Activated T-cell treated with anti-CD3 and anti-CD28 coated beads, Interleukin-2, amount 50 U/mL, for 72 hours (primary cell): Measurements from ENCODE around the gene LSG1. TPM values are rescaled to one million over a fixed set of nuclear protein-coding genes. Genes with fewer than 3 reads are reported as not detected.

Experiments
- ATAC-seq, 2 donors: fragments of 150-1000 bp; cut with Tn5 transposase; replicated peaks in 1 of 2; 2 replicates each; pipeline ENCODE4 v1.10.0; 2021; ENCODE audit warnings: moderate library complexity in 2 of 2, mild to moderate bottlenecking in 1 of 2
- DNase-seq, 2 donors: peaks; one replicate each; pipeline ENCODE4 v3.0.0; 2021 to 2022; ENCODE audit warnings: mixed read lengths in 1 of 2
- H3K27ac Mint-ChIP-seq: one replicate; pipeline ENCODE4 v1.8.0; 2022; ENCODE audit warnings: mild to moderate bottlenecking, moderate library complexity, mixed read lengths
- H3K27me3 Mint-ChIP-seq: one replicate; pipeline ENCODE4 v1.8.0; 2022; ENCODE audit warnings: low read depth, mixed read lengths
- H3K36me3 Mint-ChIP-seq, 2 donors: one replicate each; pipeline ENCODE4 v1.8.0; 2022; ENCODE audit warnings: mixed read lengths in 2 of 2, mild to moderate bottlenecking in 1 of 2; ENCODE audit not compliant: insufficient read depth in 2 of 2
- H3K4me1 Mint-ChIP-seq: one replicate; pipeline ENCODE4 v1.8.0; 2022; ENCODE audit warnings: low read depth, mixed read lengths
- H3K4me3 Mint-ChIP-seq, 2 donors: one replicate each; pipeline ENCODE4 v1.8.0; 2022; ENCODE audit warnings: mild to moderate bottlenecking in 2 of 2, mixed read lengths in 2 of 2, moderate library complexity in 2 of 2
- H3K9me3 Mint-ChIP-seq, 2 donors: one replicate each; pipeline ENCODE4 v1.8.0; 2022; ENCODE audit warnings: mixed read lengths in 2 of 2
- total RNA-seq, 2 donors: library from RNA; stranded (reverse); gene quantifications; one replicate each; pipeline ENCODE4 v1.2.3, GENCODE V29; 2022

The LSG1 gene
- total RNA-seq = 10 to 100 TPM; 38.3 to 43.4 TPM

DNA sequence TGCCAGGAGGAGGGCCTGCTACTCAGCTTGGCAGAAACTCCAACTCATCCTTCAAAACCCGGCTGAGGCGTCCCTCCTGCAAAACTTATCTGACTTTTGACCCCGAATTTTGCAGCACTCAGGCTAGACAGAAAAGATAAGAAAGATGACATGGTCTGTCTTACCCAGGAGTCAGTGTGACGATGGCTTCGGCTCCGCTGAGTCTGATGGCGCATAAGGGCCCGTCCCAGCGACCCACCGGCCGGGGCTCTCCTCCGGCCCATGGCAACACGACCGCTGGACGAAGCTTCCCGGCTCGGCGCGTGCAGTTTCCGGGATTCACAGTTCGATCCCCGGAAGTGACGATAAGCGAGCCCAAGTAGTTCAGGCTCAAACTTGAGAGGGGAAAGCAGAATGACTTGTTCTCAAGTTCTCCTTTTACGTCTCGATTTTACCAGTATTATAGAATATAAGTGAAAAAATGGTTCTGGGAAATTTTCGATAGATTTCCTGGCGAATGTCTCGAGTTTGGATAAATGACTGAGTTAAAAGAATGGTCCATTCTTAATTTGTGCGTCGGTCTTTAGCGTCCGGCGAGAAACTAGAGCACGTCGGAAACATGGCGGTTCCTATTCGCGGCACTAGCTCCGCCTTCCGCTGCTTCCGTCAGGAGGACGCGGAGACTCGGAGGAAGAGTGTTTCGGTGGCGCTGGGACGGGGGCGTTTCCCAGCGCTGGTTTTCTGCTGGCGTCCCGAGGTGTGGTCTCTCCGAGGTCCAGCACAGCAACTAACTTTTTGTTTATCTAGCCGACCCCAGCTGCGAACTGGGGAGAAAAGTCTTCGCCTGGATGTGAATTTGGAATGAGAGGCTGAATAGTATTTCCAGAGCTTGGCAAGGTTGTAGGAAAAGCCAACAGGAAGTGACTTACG, at the start of gene LSG1:
LSG1 (minus strand) TSS at position 292 of the 909 bp plus-strand sequence; CDS start at position 263, 29 bp downstream.
- peaks cover 7 to 11% of the 10 kb centered on the region in 2 donors for H3K36me3 Mint-ChIP-seq
- no peaks in the 10 kb centered on the region for H3K9me3 Mint-ChIP-seq
- peak within 1 kb of the TSS; percentile 99 for H3K27ac Mint-ChIP-seq
- peaks cover 8% of the 10 kb centered on the region for H3K27me3 Mint-ChIP-seq
- H3K4me3 Mint-ChIP-seq = peak within 1 kb of the TSS; percentile 99 to 100
- H3K4me1 Mint-ChIP-seq = peaks cover 72% of the 10 kb centered on the region
- DNase-seq (peak; percentile 91), ATAC-seq (peak; percentile 81 to 86)

DNA sequence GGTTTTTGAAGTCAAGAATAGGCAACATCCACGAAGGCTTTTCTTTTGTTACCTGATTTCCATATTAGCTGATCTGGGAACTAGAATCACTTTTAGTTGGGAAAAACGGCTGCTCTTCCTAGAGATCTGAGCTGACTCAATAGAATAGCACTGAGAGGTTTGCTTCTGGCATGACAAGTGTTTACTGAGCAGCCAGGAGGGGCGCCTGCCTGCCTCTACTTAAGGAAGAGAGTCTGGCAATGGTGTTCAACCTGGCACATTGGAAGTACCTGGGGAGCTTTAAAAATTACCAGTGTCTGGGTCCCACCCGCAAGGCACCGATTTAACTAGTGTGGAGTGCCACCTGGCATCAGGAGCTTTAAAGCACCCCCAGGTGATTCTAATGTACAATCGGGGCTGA, 48.1 kb upstream of the LSG1 start:
- Mint-ChIP-seq H3K27me3 (no peaks in the 10 kb centered on the region), H3K27ac (no peak overlapping the region), H3K4me3 (no peak overlapping the region), H3K36me3 (no peaks in the 10 kb centered on the region), H3K9me3 (no peaks in the 10 kb centered on the region), H3K4me1 (no peaks in the 10 kb centered on the region)
- DNase-seq = no peak
- no peak for ATAC-seq

DNA sequence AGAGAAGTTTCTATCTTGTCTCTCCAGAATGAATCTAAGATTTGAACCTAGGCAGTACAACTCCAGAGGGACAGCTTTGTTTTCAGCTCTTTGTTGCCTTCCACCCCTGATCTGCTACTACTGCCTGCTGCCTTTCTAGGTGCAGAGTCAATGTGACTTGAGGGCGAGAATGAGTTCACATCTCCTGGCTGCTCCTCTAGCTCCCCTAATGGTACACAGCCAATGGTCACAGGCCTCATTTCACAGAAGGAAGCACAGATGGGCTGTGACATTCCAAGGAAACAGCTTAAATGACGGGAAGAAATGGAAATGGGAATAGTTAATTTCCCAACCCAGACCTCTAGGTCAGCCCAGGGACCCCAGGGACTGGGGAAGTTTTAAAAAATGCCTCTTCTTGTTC, 46.1 kb upstream of the LSG1 start:
- ATAC-seq = no peak
- no peaks in the 10 kb centered on the region for H3K36me3 Mint-ChIP-seq

DNA sequence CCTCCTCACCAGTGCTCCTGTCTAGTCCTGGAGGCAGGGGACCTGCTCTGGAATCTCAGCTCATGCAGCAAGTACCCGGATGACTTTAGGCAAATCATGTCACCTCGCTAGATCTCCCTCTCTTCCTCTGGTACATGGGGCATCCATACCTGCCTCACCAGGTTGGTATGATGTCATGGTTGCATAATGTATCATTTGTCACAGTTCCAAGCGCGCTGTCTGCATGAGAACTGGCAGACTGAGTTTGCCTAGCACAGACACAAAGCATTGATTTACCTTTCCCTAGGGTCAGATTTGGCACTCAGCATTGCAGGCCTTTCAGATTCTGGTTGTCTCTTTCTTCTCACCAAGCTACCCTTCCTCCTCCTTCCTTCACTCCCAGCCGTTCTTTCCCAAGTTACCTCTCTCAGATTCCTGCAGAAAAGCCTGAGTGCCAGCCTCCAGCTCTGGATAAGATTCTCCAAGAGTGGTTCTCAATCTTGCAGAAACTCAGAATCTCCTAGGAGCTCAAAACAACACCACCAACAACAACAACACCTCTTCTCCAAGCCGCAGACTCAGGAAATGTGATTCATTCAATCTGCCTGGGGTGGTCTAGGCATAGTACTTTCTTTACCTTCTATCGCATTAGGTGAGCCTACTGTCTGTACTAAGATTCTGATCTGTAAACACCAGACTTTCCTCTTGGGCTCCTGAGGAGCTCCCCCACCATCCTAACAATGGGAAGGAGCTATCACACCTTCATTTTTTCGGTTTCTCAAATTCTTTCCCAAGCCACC, 43.2 kb upstream of the LSG1 start:
- H3K27ac Mint-ChIP-seq = no peak overlapping the region
- no peaks in the 10 kb centered on the region for H3K27me3 Mint-ChIP-seq
- H3K4me1 Mint-ChIP-seq = no peaks in the 10 kb centered on the region
- no peaks in the 10 kb centered on the region for H3K9me3 Mint-ChIP-seq
- no peaks in the 10 kb centered on the region for H3K36me3 Mint-ChIP-seq
- ATAC-seq (peak in 1 of 2 donors; percentile 65), DNase-seq (no peak)
- H3K4me3 Mint-ChIP-seq = no peak overlapping the region

More for the DNA sequence above, 46.1 kb upstream of the LSG1 start:
- DNase-seq = no peak
- Mint-ChIP-seq H3K27me3 (no peaks in the 10 kb centered on the region), H3K27ac (no peak overlapping the region), H3K9me3 (no peaks in the 10 kb centered on the region), H3K4me3 (no peak overlapping the region), H3K4me1 (no peaks in the 10 kb centered on the region)

DNA sequence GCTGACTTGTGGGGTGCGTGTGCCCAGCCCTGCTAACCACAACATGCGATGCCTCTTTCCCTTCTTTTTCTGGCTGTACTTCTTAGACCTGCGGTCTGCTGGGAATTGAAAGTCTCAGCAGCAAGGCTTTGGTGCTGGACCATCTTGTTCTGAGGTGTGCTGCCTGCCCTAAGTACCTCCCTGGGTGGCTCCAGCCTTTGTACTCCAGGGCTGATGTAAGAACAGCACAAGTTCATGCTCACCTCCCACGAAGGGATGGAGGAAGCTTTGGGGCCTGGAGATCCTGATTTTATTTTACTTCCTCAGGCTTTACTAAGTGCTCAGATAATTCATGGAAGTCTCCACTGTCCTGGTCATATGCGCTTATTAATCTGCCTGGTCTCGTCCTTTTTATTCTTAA, 42.6 kb upstream of the LSG1 start:
- H3K4me1 Mint-ChIP-seq = no peaks in the 10 kb centered on the region
- H3K27ac Mint-ChIP-seq = no peak overlapping the region
- no peaks in the 10 kb centered on the region for H3K27me3 Mint-ChIP-seq
- H3K36me3 Mint-ChIP-seq = no peaks in the 10 kb centered on the region
- DNase-seq (no peak), ATAC-seq (no peak)
- H3K4me3 Mint-ChIP-seq = no peak overlapping the region
- H3K9me3 Mint-ChIP-seq = no peaks in the 10 kb centered on the region

DNA sequence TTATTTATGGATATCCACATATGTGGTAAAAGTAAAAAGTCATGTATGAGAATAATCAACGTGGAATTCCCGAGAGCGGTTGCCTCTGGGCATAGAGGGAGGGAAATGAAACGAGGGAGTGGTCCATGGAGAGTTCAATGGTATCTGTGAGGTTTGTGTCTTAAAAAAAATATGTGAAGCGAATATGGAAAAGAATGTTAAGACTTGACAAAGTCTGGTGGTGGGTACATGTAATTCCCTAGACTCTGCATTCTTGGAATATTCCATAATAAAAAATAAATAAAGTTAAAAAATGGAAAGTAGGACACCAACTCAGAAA, 42.1 kb upstream of the LSG1 start:
- H3K9me3 Mint-ChIP-seq = no peaks in the 10 kb centered on the region
- H3K27ac Mint-ChIP-seq = no peak overlapping the region
- ATAC-seq = no peak
- DNase-seq = no peak
- H3K4me1 Mint-ChIP-seq = no peaks in the 10 kb centered on the region
- no peak overlapping the region for H3K4me3 Mint-ChIP-seq
- no peaks in the 10 kb centered on the region for H3K36me3 Mint-ChIP-seq
- H3K27me3 Mint-ChIP-seq = no peaks in the 10 kb centered on the region

DNA sequence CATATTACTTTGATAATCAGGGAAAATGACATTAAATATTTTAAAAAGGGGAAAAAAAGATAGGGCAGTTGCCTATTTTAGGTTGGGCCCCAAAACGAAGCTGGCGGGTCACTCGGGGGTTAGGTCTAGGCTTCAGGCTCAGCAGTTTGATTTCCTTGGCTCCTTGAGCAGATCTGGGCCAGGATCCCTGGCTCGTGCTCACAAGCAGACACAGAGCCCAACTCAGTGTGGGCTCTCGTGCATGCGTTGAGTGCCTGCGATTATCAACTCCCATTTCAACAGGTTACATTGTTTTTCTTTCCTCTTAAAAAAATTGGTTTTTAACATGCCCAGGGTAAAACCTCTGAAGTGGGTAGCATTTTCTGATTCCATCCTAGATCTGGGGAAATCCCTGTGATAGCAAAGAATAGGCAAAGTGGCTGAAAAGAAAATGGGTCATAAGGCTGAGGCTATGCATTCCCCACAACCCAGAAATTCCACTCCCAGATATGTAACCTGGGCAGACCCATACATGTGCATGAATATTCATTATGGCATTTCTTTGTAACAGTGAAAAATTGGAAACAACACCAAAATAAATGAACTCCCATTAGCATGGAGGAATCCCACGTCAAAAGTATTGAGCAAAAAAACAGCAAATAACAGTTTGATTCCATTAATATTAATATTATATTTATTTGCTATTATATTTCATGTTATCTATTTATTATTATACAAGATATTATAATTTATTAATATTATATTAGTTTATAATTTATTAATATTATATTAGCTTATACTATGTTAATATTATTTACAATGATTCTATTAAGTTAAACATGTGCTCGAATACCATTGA, 41.5 kb upstream of the LSG1 start:
- H3K4me1 Mint-ChIP-seq = no peaks in the 10 kb centered on the region
- no peak for DNase-seq
- H3K27me3 Mint-ChIP-seq = no peaks in the 10 kb centered on the region
- no peak overlapping the region for H3K27ac Mint-ChIP-seq
- ATAC-seq = no peak
- no peaks in the 10 kb centered on the region for H3K36me3 Mint-ChIP-seq
- H3K9me3 Mint-ChIP-seq = no peaks in the 10 kb centered on the region
- H3K4me3 Mint-ChIP-seq = no peak overlapping the region

DNA sequence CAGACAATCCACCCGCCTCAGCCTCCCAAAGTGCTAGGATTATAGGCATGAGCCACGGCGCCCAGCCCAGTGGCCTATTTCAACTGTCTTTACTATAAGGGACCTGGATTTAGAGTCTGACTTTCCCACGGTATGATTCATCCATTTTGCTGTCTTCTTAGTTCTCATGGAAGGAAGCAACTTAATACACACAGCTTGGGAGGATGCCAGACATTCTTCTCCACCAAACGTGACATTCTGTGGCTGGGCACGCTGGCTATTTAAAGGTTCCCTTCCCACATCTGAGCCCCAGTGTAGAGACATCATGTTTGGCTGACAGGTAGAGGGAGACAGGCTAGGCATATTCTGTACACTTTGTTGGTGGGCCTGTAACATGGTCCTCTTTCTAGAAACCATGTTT, 39.9 kb upstream of the LSG1 start:
- H3K27ac Mint-ChIP-seq = no peak overlapping the region
- no peak for ATAC-seq

DNA sequence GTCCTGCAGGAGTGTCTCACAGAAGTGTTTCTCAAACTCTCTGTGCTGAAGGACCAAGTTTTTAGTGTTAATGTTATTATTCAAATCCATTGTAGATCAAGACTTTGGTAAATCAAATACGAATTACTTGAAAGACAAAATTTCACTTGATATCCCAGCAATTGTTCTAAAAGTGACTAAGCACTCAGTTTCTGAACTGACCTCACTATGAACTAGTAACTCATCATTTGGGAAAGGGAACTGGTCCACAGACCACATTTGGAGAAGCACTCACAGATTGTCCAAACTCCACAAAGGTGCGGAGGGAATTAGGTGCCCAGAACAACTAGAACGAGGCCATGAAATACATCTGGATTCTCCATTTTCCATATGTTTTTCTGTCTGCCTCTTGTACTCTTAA, 39.3 kb upstream of the LSG1 start:
- Mint-ChIP-seq H3K27me3 (no peaks in the 10 kb centered on the region), H3K36me3 (peaks cover 0 to 3% of the 10 kb centered on the region in 2 donors), H3K4me1 (no peaks in the 10 kb centered on the region), H3K4me3 (no peak overlapping the region), H3K27ac (no peak overlapping the region), H3K9me3 (no peaks in the 10 kb centered on the region)
- DNase-seq (no peak), ATAC-seq (no peak)

More for the DNA sequence above, 39.9 kb upstream of the LSG1 start:
- H3K27me3 Mint-ChIP-seq = no peaks in the 10 kb centered on the region
- no peak for DNase-seq
- no peaks in the 10 kb centered on the region for H3K4me1 Mint-ChIP-seq
- no peaks in the 10 kb centered on the region for H3K36me3 Mint-ChIP-seq
- H3K4me3 Mint-ChIP-seq = no peak overlapping the region
- no peaks in the 10 kb centered on the region for H3K9me3 Mint-ChIP-seq

DNA sequence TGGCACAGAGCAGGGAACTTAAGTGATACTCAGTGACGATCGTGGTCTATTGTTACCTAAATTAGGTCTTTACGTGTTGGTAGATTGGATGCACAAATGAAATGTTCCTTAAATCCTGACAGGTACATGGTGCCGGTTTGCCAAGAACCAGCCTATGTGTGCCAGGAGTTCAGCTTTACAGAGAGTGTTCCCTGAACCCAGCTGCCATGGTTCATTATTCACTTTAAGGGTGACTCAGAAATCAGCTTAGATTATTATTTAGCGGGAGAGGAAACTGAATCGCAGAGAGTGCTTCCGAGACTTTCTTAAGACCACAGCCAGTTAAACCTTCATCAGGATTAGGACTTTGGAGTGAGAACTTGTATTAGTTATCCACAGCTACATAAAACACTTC, 35.2 kb upstream of the LSG1 start:
- Mint-ChIP-seq H3K9me3 (no peaks in the 10 kb centered on the region), H3K36me3 (peaks cover 1 to 3% of the 10 kb centered on the region in 2 donors), H3K4me3 (no peak overlapping the region), H3K27ac (no peak overlapping the region), H3K27me3 (no peaks in the 10 kb centered on the region), H3K4me1 (no peaks in the 10 kb centered on the region)
- ATAC-seq (no peak), DNase-seq (no peak)

DNA sequence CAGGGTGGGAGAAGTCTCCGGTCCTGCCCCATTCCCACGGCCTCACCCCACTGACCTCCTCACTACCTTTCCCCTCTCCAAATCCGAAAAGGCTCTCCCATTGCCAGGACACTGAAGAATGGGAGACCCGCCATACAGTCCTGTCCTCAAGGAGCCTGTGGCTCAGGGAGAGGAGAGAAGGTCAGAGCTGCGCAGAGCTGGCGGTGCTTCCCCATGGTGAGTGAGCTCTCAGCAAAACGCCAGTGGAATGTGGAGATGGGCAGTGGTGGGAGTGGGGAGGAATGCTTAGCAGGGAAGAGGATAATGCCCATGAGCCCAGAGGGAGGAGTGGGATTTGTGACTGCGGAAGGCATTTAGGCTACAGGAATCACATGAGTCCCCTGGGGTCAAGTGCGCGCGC, 33.8 kb upstream of the LSG1 start:
- no peak for DNase-seq
- no peaks in the 10 kb centered on the region for H3K27me3 Mint-ChIP-seq
- no peaks in the 10 kb centered on the region for H3K9me3 Mint-ChIP-seq
- H3K27ac Mint-ChIP-seq = no peak overlapping the region
- ATAC-seq = no peak
- no peak overlapping the region for H3K4me3 Mint-ChIP-seq
- H3K4me1 Mint-ChIP-seq = no peaks in the 10 kb centered on the region
- peaks cover 1 to 3% of the 10 kb centered on the region in 2 donors for H3K36me3 Mint-ChIP-seq

DNA sequence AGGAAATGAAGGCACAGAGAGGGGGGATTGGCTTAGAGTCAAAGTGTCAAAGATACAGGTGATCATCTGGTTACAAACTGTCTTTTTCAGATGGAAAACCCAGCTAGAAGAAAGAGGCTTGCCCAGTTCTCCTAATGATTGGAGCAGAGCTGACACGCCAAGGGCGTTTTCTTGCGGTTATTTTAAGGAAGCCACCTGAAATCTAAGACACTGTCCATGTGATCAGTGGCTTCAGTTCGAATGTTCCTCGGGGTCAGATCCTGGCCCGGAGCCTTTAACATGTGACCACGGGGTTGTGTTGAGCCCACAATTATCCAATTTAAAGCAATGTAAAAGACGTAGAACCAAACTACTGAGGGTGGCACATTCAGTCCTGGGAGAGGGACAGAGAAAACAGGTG, 33.2 kb upstream of the LSG1 start:
- DNase-seq (no peak), ATAC-seq (no peak)
- H3K4me3 Mint-ChIP-seq = no peak overlapping the region
- H3K27me3 Mint-ChIP-seq = peaks cover 1% of the 10 kb centered on the region
- H3K27ac Mint-ChIP-seq = no peak overlapping the region
- H3K36me3 Mint-ChIP-seq = peaks cover 1 to 3% of the 10 kb centered on the region in 2 donors
- no peaks in the 10 kb centered on the region for H3K4me1 Mint-ChIP-seq
- no peaks in the 10 kb centered on the region for H3K9me3 Mint-ChIP-seq

DNA sequence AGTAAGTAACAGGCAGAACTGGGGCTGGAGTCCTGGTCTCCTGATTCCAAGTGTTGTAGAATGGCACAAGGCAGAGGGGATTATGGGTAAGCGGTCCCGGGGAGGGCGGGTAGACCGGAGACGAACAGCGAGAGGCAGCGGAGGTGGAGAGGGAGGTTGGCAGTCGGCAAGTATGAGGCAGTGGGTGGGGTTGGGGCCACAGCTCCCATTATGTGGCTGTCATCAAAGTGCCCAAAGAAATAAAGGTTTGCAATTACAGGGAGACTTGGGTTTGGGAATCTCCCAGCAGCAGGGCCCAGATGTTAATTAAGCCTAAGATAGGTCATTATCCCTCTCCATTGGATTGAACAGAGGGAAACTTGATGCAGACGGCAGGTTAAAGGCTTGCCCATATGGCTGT, 30.6 kb upstream of the LSG1 start:
- DNase-seq = no peak
- H3K27ac Mint-ChIP-seq = no peak overlapping the region
- no peak for ATAC-seq
- peaks cover 19% of the 10 kb centered on the region for H3K27me3 Mint-ChIP-seq
- no peaks in the 10 kb centered on the region for H3K4me1 Mint-ChIP-seq
- peaks cover 3 to 5% of the 10 kb centered on the region in 2 donors for H3K36me3 Mint-ChIP-seq
- H3K9me3 Mint-ChIP-seq = peaks cover 0 to 2% of the 10 kb centered on the region in 2 donors
- no peak overlapping the region for H3K4me3 Mint-ChIP-seq
